GM23338 (cell line): Measurements from ENCODE around the gene HRAS. TPM values are rescaled to one million over a fixed set of nuclear protein-coding genes. Genes with fewer than 3 reads are reported as not detected.

Experiments used
- ATAC-seq: fragments of 200-7000 bp; cut with Tn5 transposase; 3 replicates; pipeline ENCODE4 v1.9.1; 2020
- DNase-seq: peaks from one replicate; pipeline ENCODE4 v3.0.0-alpha.2; 2015; ENCODE audit warnings: low spot score
- H2AFZ ChIP-seq: fragments of 200-600 bp; sonication (generic); 2 replicates; pipeline ENCODE4 v1.8.0; 2016; ENCODE audit warnings: antibody characterized with exemption, mild to moderate bottlenecking, moderate library complexity
- H3F3A ChIP-seq: fragments of 200-600 bp; sonication (generic); replicated peaks from 2 replicates; pipeline ENCODE4 v1.8.0; 2017; ENCODE audit warnings: antibody characterized with exemption, mixed run types, low read depth
- H3K27ac ChIP-seq: fragments of 200-600 bp; sonication (generic); 2 replicates; pipeline ENCODE4 v1.6.1; 2016; ENCODE audit warnings: low read depth
- H3K27me3 ChIP-seq: fragments of 200-600 bp; sonication (generic); 2 replicates; pipeline ENCODE4 v1.8.0; 2016; ENCODE audit warnings: mild to moderate bottlenecking, mixed run types, moderate library complexity; ENCODE audit not compliant: insufficient read depth
- H3K36me3 ChIP-seq: fragments of 200-600 bp; sonication (generic); 2 replicates; pipeline ENCODE4 v1.8.0; 2016; ENCODE audit warnings: mild to moderate bottlenecking; ENCODE audit not compliant: insufficient read depth
- H3K4me1 ChIP-seq: fragments of 200-600 bp; sonication (generic); 2 replicates; pipeline ENCODE4 v1.8.0; 2016; ENCODE audit warnings: mild to moderate bottlenecking, moderate library complexity; ENCODE audit not compliant: insufficient read depth
- H3K4me2 ChIP-seq: fragments of 200-600 bp; sonication (generic); 2 replicates; pipeline ENCODE4 v1.7.1; 2017; ENCODE audit warnings: mixed run types
- H3K4me3 ChIP-seq: fragments of 200-600 bp; sonication (generic); 2 replicates; pipeline ENCODE4 v1.6.1; 2016; ENCODE audit warnings: mixed run types
- H3K79me2 ChIP-seq: fragments of 200-600 bp; sonication (generic); replicated peaks from 2 replicates; pipeline ENCODE4 v1.8.0; 2017; ENCODE audit warnings: mild to moderate bottlenecking; ENCODE audit not compliant: insufficient read depth
- H3K9me2 ChIP-seq: fragments of 200-600 bp; sonication (generic); 2 replicates; pipeline ENCODE4 v1.8.0; 2017; ENCODE audit not compliant: insufficient read depth
- H4K20me1 ChIP-seq: fragments of 200-600 bp; sonication (generic); replicated peaks from 2 replicates; pipeline ENCODE4 v1.8.0; 2017; ENCODE audit warnings: mild to moderate bottlenecking; ENCODE audit not compliant: insufficient read depth
- H3K27ac Mint-ChIP-seq: 2 replicates; pipeline ENCODE4 v1.8.0; 2020; ENCODE audit warnings: inconsistent platforms, mild to moderate bottlenecking, moderate library complexity, mixed read lengths
- H3K27me3 Mint-ChIP-seq: 3 replicates; pipeline ENCODE4 v1.8.0; 2022; ENCODE audit warnings: low read depth, mild to moderate bottlenecking, moderate library complexity, mixed read lengths, inconsistent platforms; ENCODE audit not compliant: insufficient read depth, poor library complexity
- H3K36me3 Mint-ChIP-seq: 3 replicates; pipeline ENCODE4 v1.8.0; 2021; ENCODE audit warnings: low read depth, mild to moderate bottlenecking, inconsistent platforms, moderate library complexity, mixed read lengths
- H3K4me1 Mint-ChIP-seq: 3 replicates; pipeline ENCODE4 v1.8.0; 2020; ENCODE audit warnings: mild to moderate bottlenecking, inconsistent platforms, mixed read lengths
- H3K4me3 Mint-ChIP-seq: 3 replicates; pipeline ENCODE4 v1.8.0; 2021; ENCODE audit warnings: moderate library complexity, mild to moderate bottlenecking, inconsistent platforms, mixed read lengths
- H3K9me3 Mint-ChIP-seq: 3 replicates; pipeline ENCODE4 v1.8.0; 2020; ENCODE audit warnings: moderate library complexity, mild to moderate bottlenecking, inconsistent platforms, mixed read lengths
- CREB1 ChIP-seq: fragments of 250-450 bp; sonication (Bioruptor Pico); IDR thresholded peaks from 2 replicates; pipeline ENCODE4 v1.5.0; 2020; ENCODE audit warnings: low read depth, mild to moderate bottlenecking, moderate library complexity
- CTCF ChIP-seq, 2 experiments: fragments of 200-600 bp in 1 of 2; sonication (generic) in 1 of 2; conservative IDR thresholded peaks; 2 replicates each; pipeline versions ENCODE4 v1.5.1 to v1.6.1; 2016 to 2017; ENCODE audit warnings: antibody characterized with exemption in 2 of 2, low read depth in 2 of 2, mild to moderate bottlenecking in 2 of 2, moderate library complexity in 1 of 2
- ETS1 ChIP-seq: IDR thresholded peaks from 2 replicates; pipeline ENCODE4 v1.6.1; 2016; ENCODE audit warnings: antibody characterized with exemption
- EZH2 ChIP-seq: fragments of 200-600 bp; sonication (generic); IDR thresholded peaks from one replicate; pipeline ENCODE4 v1.8.0; 2017; ENCODE audit warnings: antibody characterized with exemption, mild to moderate bottlenecking, low read depth; ENCODE audit not compliant: unreplicated experiment
- EZH2phosphoT487 ChIP-seq: fragments of 200-600 bp; sonication (generic); IDR thresholded peaks from one replicate; pipeline ENCODE4 v1.8.1; 2018; ENCODE audit warnings: antibody characterized with exemption; ENCODE audit not compliant: unreplicated experiment
- JUNB ChIP-seq: IDR thresholded peaks from one replicate; pipeline ENCODE4 v1.6.1; 2016; ENCODE audit warnings: antibody characterized with exemption; ENCODE audit not compliant: unreplicated experiment
- NANOG ChIP-seq: IDR thresholded peaks from 2 replicates; pipeline ENCODE4 v1.6.1; 2016; ENCODE audit warnings: antibody characterized with exemption, borderline replicate concordance
- POLR2AphosphoS5 ChIP-seq: IDR thresholded peaks from 2 replicates; pipeline ENCODE4 v1.6.1; 2016; ENCODE audit warnings: antibody characterized with exemption, low read depth
- REST ChIP-seq: IDR thresholded peaks from one replicate; pipeline ENCODE4 v1.6.1; 2018; ENCODE audit warnings: antibody characterized with exemption; ENCODE audit not compliant: unreplicated experiment
- STAT1 ChIP-seq: IDR thresholded peaks from one replicate; pipeline ENCODE4 v1.6.1; 2016; ENCODE audit warnings: antibody characterized with exemption; ENCODE audit not compliant: unreplicated experiment
- ZNF114 ChIP-seq: fragments of 250-450 bp; sonication (Bioruptor Pico); IDR thresholded peaks from 2 replicates; pipeline ENCODE4 v1.5.0; 2020; ENCODE audit warnings: mild to moderate bottlenecking, moderate library complexity
- ZNF462 ChIP-seq: fragments of 250-450 bp; sonication (Bioruptor Pico); IDR thresholded peaks from 2 replicates; pipeline ENCODE4 v1.5.0; 2020; ENCODE audit warnings: mild to moderate bottlenecking, moderate library complexity
- long read RNA-seq: library from polyadenylated mRNA; unstranded; transcript quantifications from one replicate; pipeline ENCODE4 v2.0.0, GENCODE V29; 2020; ENCODE audit not compliant: unreplicated experiment
- polyA plus RNA-seq: library from polyadenylated mRNA; unstranded; fragments of >200 nt; fragmentation: Nextera tagmentation; extraction: Ambion mirVana; gene quantifications from 2 replicates; pipeline ENCODE4 v1.2.1, GENCODE V29; 2016
- total RNA-seq: library from RNA; depleted of rRNA; stranded (reverse); fragments of >200 nt; shearing (Covaris generic); gene quantifications from 2 replicates; pipeline ENCODE4 v1.2.3, GENCODE V29; 2014; rRNA removed

HRAS gene
- total RNA-seq (28.7 and 37.9 TPM in 2 replicates), polyA plus RNA-seq (46.3 and 48.7 TPM in 2 replicates)
- long read RNA-seq, transcript HRAS-201 (6 exons, 894 nt) = major isoform, 7 of 16 reads
- long read RNA-seq, partial matches to known transcripts = 1 of 16 reads
- long read RNA-seq, other reads (novel, unspliced or antisense) = 2 of 16 reads

GRCh38 chr11:535519-536454, at the start of gene HRAS:
TSS of gene HRAS (minus strand) at chr11:535576.
- H3K36me3 ChIP-seq = no peaks in the 10 kb centered on the region
- peaks cover 17% of the 10 kb centered on the region; the same call in 1 of the 2 replicates for H3K27me3 ChIP-seq
- Mint-ChIP-seq H3K27ac (peak within 1 kb of the TSS; percentile 35; the same call in 1 of the 2 replicates), H3K9me3 (peaks cover 2% of the 10 kb centered on the region; the same call in 2 of the 3 replicates), H3K36me3 (peaks cover 10% of the 10 kb centered on the region; the same call in 2 of the 3 replicates), H3K4me3 (peak within 1 kb of the TSS; percentile 89), H3K27me3 (peaks cover 20% of the 10 kb centered on the region), H3K4me1 (peaks cover 3% of the 10 kb centered on the region; the same call in 2 of the 3 replicates)
- H3K4me2 ChIP-seq = peak within 1 kb of the TSS; percentile 90
- no peak within 1 kb of the TSS for H3K27ac ChIP-seq
- no peaks in the 10 kb centered on the region; the same call in 1 of the 2 replicates for H3K79me2 ChIP-seq
- 0 out of 2 replicates have a peak, but pooled peaks cover 2% of the 10 kb centered on the region for H4K20me1 ChIP-seq
- DNase-seq (peak; percentile 96), ATAC-seq (peak; percentile 76)
- no peaks in the 10 kb centered on the region for H3K9me2 ChIP-seq
- H2AFZ ChIP-seq = peak within 1 kb of the TSS; percentile 87
- peak within 1 kb of the TSS; percentile 81 for H3K4me3 ChIP-seq
- H3F3A ChIP-seq = peaks cover 11% of the 10 kb centered on the region
- no peaks in the 10 kb centered on the region; the same call in 1 of the 2 replicates for H3K4me1 ChIP-seq
- TF ChIP-seq CTCF (conservative IDR thresholded peaks at IDR 0.05; ENCODE audit: low read depth in 2 of 2) = no peak
- no peak for TF ChIP-seq JUNB
- no peak for TF ChIP-seq NANOG
- TF ChIP-seq REST = no peak
- no peak for TF ChIP-seq STAT1
- TF ChIP-seq EZH2 = no peak
- peak; percentile 51; the same call in 1 of the 2 replicates for TF ChIP-seq CREB1
- TF ChIP-seq ZNF462 (CRISPR knock-in tag) = no peak
- TF ChIP-seq POLR2AphosphoS5 = peak; percentile 87
- TF ChIP-seq ETS1 = no peak
- no peak for TF ChIP-seq EZH2phosphoT487
- TF ChIP-seq ZNF114 = no peak
